Mesenchymal stem cell (in vitro differentiated cells and primary cell): ENCODE measurements around the gene RASSF8.
A peak's percentile ranks its signal among the peaks of the same experiment; 100 is the strongest.

Experiments used
- DNase-seq: peaks from one replicate; pipeline ENCODE4 v3.0.0-alpha.2; 2013
- H2AFZ ChIP-seq: one replicate; pipeline ENCODE4 v1.6.1; 2013; ENCODE audit warnings: low read depth, mild to moderate bottlenecking, control low read depth, inconsistent platforms, low read length, moderate library complexity
- H2AK5ac ChIP-seq: 2 replicates; pipeline ENCODE4 v1.6.1; 2013; ENCODE audit warnings: low read length, moderate library complexity, mild to moderate bottlenecking, inconsistent platforms; ENCODE audit not compliant: severe bottlenecking
- H2BK120ac ChIP-seq: one replicate; pipeline ENCODE4 v1.6.1; 2013; ENCODE audit warnings: low read depth, mild to moderate bottlenecking, inconsistent platforms, low read length, moderate library complexity
- H2BK12ac ChIP-seq, 2 experiments: one replicate each; pipeline ENCODE4 v1.6.1; 2013; ENCODE audit warnings: inconsistent platforms in 2 of 2, low read length in 2 of 2, mild to moderate bottlenecking in 2 of 2, moderate library complexity in 2 of 2, control low read depth in 1 of 2
- H2BK15ac ChIP-seq: one replicate; pipeline ENCODE4 v1.6.1; 2013; ENCODE audit warnings: mild to moderate bottlenecking, low read depth, inconsistent platforms; ENCODE audit not compliant: poor library complexity, severe bottlenecking
- H2BK5ac ChIP-seq: 2 replicates; pipeline ENCODE4 v1.6.1; 2013; ENCODE audit warnings: low read depth, mild to moderate bottlenecking, low read length, control low read depth, inconsistent platforms; ENCODE audit not compliant: poor library complexity, severe bottlenecking
- H3K14ac ChIP-seq, 2 experiments: one replicate each; pipeline ENCODE4 v1.6.1; 2013; ENCODE audit warnings: inconsistent platforms in 2 of 2, low read length in 2 of 2, control low read depth in 1 of 2, mild to moderate bottlenecking in 1 of 2, moderate library complexity in 1 of 2
- H3K18ac ChIP-seq, 2 experiments: one replicate each; pipeline ENCODE4 v1.6.1; 2013; ENCODE audit warnings: inconsistent platforms in 2 of 2, low read length in 2 of 2, control low read depth in 1 of 2, low read depth in 1 of 2, mild to moderate bottlenecking in 1 of 2
- H3K23ac ChIP-seq, 2 experiments: one replicate each; pipeline ENCODE4 v1.6.1; 2013; ENCODE audit warnings: inconsistent platforms in 2 of 2, low read length in 2 of 2, mild to moderate bottlenecking in 2 of 2, moderate library complexity in 2 of 2, control low read depth in 1 of 2
- H3K27ac ChIP-seq: 2 replicates; pipeline ENCODE4 v1.5.1; 2013; ENCODE audit warnings: mild to moderate bottlenecking, moderate library complexity, low read length, control low read depth, inconsistent platforms; ENCODE audit not compliant: poor library complexity, severe bottlenecking
- H3K27me3 ChIP-seq, 2 experiments: 2 replicates each; pipeline versions ENCODE4 v1.6.1 to v1.7.0; 2013; ENCODE audit warnings: low read length in 2 of 2, mild to moderate bottlenecking in 2 of 2, moderate library complexity in 2 of 2, control low read depth in 1 of 2, inconsistent platforms in 1 of 2; ENCODE audit not compliant: control insufficient read depth in 1 of 2, insufficient read depth in 1 of 2
- H3K36me3 ChIP-seq, 2 experiments: 2 replicates each; pipeline versions ENCODE4 v1.6.1 to v1.7.0; 2013; ENCODE audit warnings: low read length in 2 of 2, control low read depth in 1 of 2, inconsistent platforms in 1 of 2, low read depth in 1 of 2, mild to moderate bottlenecking in 1 of 2; ENCODE audit not compliant: insufficient read depth in 2 of 2, control insufficient read depth in 1 of 2
- H3K4ac ChIP-seq, 2 experiments: one replicate each; pipeline ENCODE4 v1.6.1; 2013; ENCODE audit warnings: inconsistent platforms in 2 of 2, low read length in 2 of 2, mild to moderate bottlenecking in 2 of 2, moderate library complexity in 2 of 2, control low read depth in 1 of 2, low read depth in 1 of 2
- H3K4me1 ChIP-seq: 2 replicates; pipeline ENCODE4 v1.6.1; 2013; ENCODE audit warnings: low read depth, low read length, control low read depth; ENCODE audit not compliant: control insufficient read depth, insufficient read depth
- H3K4me2 ChIP-seq: 2 replicates; pipeline ENCODE4 v1.6.1; 2013; ENCODE audit warnings: low read length, mild to moderate bottlenecking, inconsistent platforms; ENCODE audit not compliant: poor library complexity, severe bottlenecking
- H3K4me3 ChIP-seq, 2 experiments: 2 replicates each; pipeline versions ENCODE4 v1.5.1 to v1.7.0; 2013; ENCODE audit warnings: low read length in 2 of 2, mild to moderate bottlenecking in 2 of 2, control low read depth in 1 of 2, low read depth in 1 of 2; ENCODE audit not compliant: insufficient read depth in 1 of 2
- H3K79me1 ChIP-seq: replicated peaks from 2 replicates; pipeline ENCODE4 v1.6.1; 2013; ENCODE audit warnings: mild to moderate bottlenecking, control low read depth, low read length, inconsistent platforms; ENCODE audit not compliant: poor library complexity, severe bottlenecking
- H3K9ac ChIP-seq: 2 replicates; pipeline ENCODE4 v1.7.0; 2013; ENCODE audit warnings: mild to moderate bottlenecking, low read length, moderate library complexity
- H3K9me3 ChIP-seq: 2 replicates; pipeline ENCODE4 v1.7.0; 2013; ENCODE audit warnings: mild to moderate bottlenecking, low read length; ENCODE audit not compliant: control insufficient read depth
- H4K8ac ChIP-seq: one replicate; pipeline ENCODE4 v1.6.1; 2013; ENCODE audit warnings: inconsistent platforms, mild to moderate bottlenecking, low read length, moderate library complexity
- H4K91ac ChIP-seq: one replicate; pipeline ENCODE4 v1.6.1; 2013; ENCODE audit warnings: mild to moderate bottlenecking, low read length, inconsistent platforms
- WGBS: methylation state at CpG from one replicate; pipeline ENCODE4 v1.1.7; 2013; ENCODE audit warnings: mixed read lengths; 5-methylcytosine and 5-hydroxymethylcytosine counted together

Gene RASSF8

GRCh38 chr12:25997201-25997963 lies 38.9 kb downstream of the RASSF8 start:
- Histone ChIP-seq H2AFZ (no peak overlapping the region), H3K23ac (no peak overlapping the region), H3K9ac (peak overlapping the region; percentile 87), H3K79me1 (peaks cover 10% of the 10 kb centered on the region), H3K9me3 (no peaks in the 10 kb centered on the region), H3K14ac (no peak overlapping the region), H2AK5ac (no peak overlapping the region), H2BK15ac (no peak overlapping the region), H3K27ac (no peak overlapping the region), H2BK12ac (no peak overlapping the region), H3K27me3 (no peaks in the 10 kb centered on the region), H3K4me3 (peak overlapping the region in 1 of 2 experiments; percentile 46), H3K36me3 (peaks cover 0 to 40% of the 10 kb centered on the region in 2 experiments), H3K18ac (no peak overlapping the region), H4K8ac (no peak overlapping the region), H3K4me1 (peaks cover 6% of the 10 kb centered on the region), H4K91ac (no peak overlapping the region), H2BK120ac (no peak overlapping the region), H3K4ac (no peak overlapping the region), H3K4me2 (no peak overlapping the region), H2BK5ac (no peak overlapping the region)
- DNase-seq = peak; percentile 74
- 41% methylated on average over 2 of the region's 6 CpGs for WGBS

- no peak for DNase-seq
- H3K79me1 ChIP-seq = peaks cover 10% of the 10 kb centered on the region
- H2AK5ac ChIP-seq = no peak overlapping the region
- H2BK12ac ChIP-seq = no peak overlapping the region
- H4K91ac ChIP-seq = no peak overlapping the region
- H3K27me3 ChIP-seq = no peaks in the 10 kb centered on the region
- H3K23ac ChIP-seq = no peak overlapping the region
- H3K36me3 ChIP-seq = peaks cover 0 to 63% of the 10 kb centered on the region in 2 experiments
- no peak overlapping the region for H3K4me3 ChIP-seq
- H3K27ac ChIP-seq = no peak overlapping the region
- H3K14ac ChIP-seq = no peak overlapping the region
- peaks cover 4% of the 10 kb centered on the region for H3K4me1 ChIP-seq
- H4K8ac ChIP-seq = no peak overlapping the region
- H2BK120ac ChIP-seq = no peak overlapping the region
- H2BK5ac ChIP-seq = no peak overlapping the region
- H2AFZ ChIP-seq = no peak overlapping the region
- H3K4me2 ChIP-seq = no peak overlapping the region
- WGBS = 94% methylated on average over 2 of the region's 4 CpGs
- H3K18ac ChIP-seq = no peak overlapping the region
- no peak overlapping the region for H3K4ac ChIP-seq
- H3K9ac ChIP-seq = no peak overlapping the region
- no peak overlapping the region for H2BK15ac ChIP-seq
- peaks cover 5% of the 10 kb centered on the region for H3K9me3 ChIP-seq
Measured at GRCh38 chr12:26000898-26001297, 42.4 kb downstream of the RASSF8 start.

GRCh38 chr12:26001530-26001929 lies 43.0 kb downstream of the RASSF8 start:
- Histone ChIP-seq H3K4me1 (peaks cover 4% of the 10 kb centered on the region), H2AK5ac (no peak overlapping the region), H3K36me3 (peaks cover 0 to 66% of the 10 kb centered on the region in 2 experiments), H3K79me1 (peaks cover 10% of the 10 kb centered on the region), H3K27ac (no peak overlapping the region), H2BK12ac (no peak overlapping the region), H4K8ac (no peak overlapping the region), H2BK15ac (no peak overlapping the region), H2BK5ac (no peak overlapping the region), H3K4me2 (no peak overlapping the region), H3K27me3 (no peaks in the 10 kb centered on the region), H3K18ac (no peak overlapping the region), H2AFZ (no peak overlapping the region), H4K91ac (no peak overlapping the region), H3K9ac (no peak overlapping the region), H2BK120ac (no peak overlapping the region), H3K4ac (no peak overlapping the region), H3K23ac (no peak overlapping the region), H3K4me3 (no peak overlapping the region), H3K9me3 (peaks cover 5% of the 10 kb centered on the region), H3K14ac (no peak overlapping the region)
- WGBS = 100% methylated on average over 1 of the region's 2 CpGs
- DNase-seq = no peak

GRCh38 chr12:26003065-26003464 lies 44.6 kb downstream of the RASSF8 start:
- H3K4ac ChIP-seq = no peak overlapping the region
- no peak overlapping the region for H3K23ac ChIP-seq
- peaks cover 4% of the 10 kb centered on the region for H3K4me1 ChIP-seq
- no peak overlapping the region for H3K4me2 ChIP-seq
- no peak overlapping the region for H4K8ac ChIP-seq
- H2BK5ac ChIP-seq = no peak overlapping the region
- no peak overlapping the region for H2AFZ ChIP-seq
- H3K36me3 ChIP-seq = peaks cover 0 to 73% of the 10 kb centered on the region in 2 experiments
- peaks cover 5% of the 10 kb centered on the region for H3K9me3 ChIP-seq
- no peak for DNase-seq
- 86% methylated on average over 1 of the region's 1 CpG for WGBS
- no peak overlapping the region for H3K18ac ChIP-seq
- no peak overlapping the region for H2AK5ac ChIP-seq
- no peak overlapping the region for H3K27ac ChIP-seq
- H3K79me1 ChIP-seq = peaks cover 15% of the 10 kb centered on the region
- H2BK15ac ChIP-seq = no peak overlapping the region
- H2BK120ac ChIP-seq = no peak overlapping the region
- no peak overlapping the region for H3K9ac ChIP-seq
- H4K91ac ChIP-seq = no peak overlapping the region
- H3K14ac ChIP-seq = no peak overlapping the region
- no peak overlapping the region for H3K4me3 ChIP-seq
- H3K27me3 ChIP-seq = no peaks in the 10 kb centered on the region
- no peak overlapping the region for H2BK12ac ChIP-seq
